ENCODE measurements around the gene ETHE1.

DNA sequence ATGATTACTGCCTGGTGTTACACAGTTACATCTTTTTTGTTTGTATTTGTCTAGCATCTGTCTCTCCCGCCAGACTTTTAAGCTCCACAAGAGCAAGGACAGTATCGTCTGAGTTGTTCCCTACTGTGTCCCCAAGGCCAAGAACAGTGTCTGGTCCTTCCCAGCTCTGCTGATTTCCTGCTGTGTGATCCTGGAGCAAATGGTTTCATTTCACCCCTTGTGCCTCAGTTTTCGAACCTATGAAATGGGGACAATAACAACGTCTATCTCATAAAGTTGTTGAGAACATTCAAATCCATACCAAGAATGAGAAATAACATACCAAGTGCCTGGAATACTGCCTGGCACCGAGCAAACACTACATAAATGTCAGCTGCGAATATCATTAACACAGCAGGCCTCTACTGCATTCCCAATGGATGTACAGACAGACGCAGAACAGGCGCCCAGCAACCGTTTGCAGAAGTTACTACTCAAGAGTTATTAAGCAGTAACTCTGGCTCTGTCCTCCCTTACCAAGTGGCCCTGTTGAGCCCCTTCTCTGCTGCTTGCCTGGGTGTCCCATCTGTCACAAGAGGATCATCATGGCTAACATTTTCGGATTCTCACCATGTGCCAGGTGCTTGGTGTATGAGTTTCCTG, 36.9 kb upstream of the ETHE1 start:
- TF ChIP-seq, protein P1, sequence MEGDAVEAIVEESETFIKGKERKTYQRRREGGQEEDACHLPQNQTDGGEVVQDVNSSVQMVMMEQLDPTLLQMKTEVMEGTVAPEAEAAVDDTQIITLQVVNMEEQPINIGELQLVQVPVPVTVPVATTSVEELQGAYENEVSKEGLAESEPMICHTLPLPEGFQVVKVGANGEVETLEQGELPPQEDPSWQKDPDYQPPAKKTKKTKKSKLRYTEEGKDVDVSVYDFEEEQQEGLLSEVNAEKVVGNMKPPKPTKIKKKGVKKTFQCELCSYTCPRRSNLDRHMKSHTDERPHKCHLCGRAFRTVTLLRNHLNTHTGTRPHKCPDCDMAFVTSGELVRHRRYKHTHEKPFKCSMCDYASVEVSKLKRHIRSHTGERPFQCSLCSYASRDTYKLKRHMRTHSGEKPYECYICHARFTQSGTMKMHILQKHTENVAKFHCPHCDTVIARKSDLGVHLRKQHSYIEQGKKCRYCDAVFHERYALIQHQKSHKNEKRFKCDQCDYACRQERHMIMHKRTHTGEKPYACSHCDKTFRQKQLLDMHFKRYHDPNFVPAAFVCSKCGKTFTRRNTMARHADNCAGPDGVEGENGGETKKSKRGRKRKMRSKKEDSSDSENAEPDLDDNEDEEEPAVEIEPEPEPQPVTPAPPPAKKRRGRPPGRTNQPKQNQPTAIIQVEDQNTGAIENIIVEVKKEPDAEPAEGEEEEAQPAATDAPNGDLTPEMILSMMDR (IDR thresholded peaks at IDR 0.05): no peak
- TF ChIP-seq POLR2A (IDR thresholded peaks at IDR 0.05): no peak

All from breast epithelium (tissue), 3 donors.